Uterus (tissue), 2 donors: ENCODE measurements around the gene TUBA3C.

Experiments used
- CTCF ChIP-seq, 4 experiments: fragments of 200-600 bp in 2 of 4; fragments of 450-650 bp in 2 of 4; sonication (generic) in 2 of 4; IDR thresholded peaks; one replicate each; pipeline ENCODE4 v1.5.1; 2016 to 2019; ENCODE audit warnings: antibody characterized with exemption in 4 of 4, mild to moderate bottlenecking in 2 of 4, moderate library complexity in 1 of 4
- POLR2A ChIP-seq, 2 donors: fragments of 450-650 bp; IDR thresholded peaks; one replicate each; pipeline ENCODE4 v1.6.1; 2016; ENCODE audit warnings: antibody characterized with exemption in 2 of 2, mild to moderate bottlenecking in 1 of 2, moderate library complexity in 1 of 2

DNA sequence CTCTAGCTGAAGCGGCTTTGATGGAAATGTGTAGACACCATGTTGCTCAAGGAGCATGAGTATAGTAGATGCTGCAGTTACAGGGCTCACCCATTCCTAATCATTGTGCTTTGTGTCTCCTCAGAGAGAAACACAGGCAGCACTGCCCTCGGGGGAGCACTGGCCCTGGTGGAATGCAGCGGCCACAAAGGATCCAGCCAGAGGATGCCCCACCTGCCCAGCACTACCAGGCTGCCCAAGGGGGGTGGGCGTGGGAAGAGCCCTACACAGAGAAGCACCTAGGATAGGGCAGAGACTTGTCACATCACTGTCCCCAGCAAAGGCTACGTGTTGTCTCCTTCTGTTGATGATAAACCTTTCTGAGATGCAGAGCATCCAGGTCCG is 9.0 kb downstream of the TUBA3C start:
- no peak for TF ChIP-seq CTCF (IDR thresholded peaks at IDR 0.05)
- TF ChIP-seq POLR2A (IDR thresholded peaks at IDR 0.05): no peak
